OCI-LY1 (cell line): ENCODE measurements around the gene HOXD9.
A peak's percentile ranks its signal among the peaks of the same experiment; 100 is the strongest.

Source experiments
- H2AFZ ChIP-seq: fragments of 200-600 bp; sonication (generic), shearing (Covaris generic); 2 replicates; pipeline ENCODE4 v1.6.0; 2014; ENCODE audit warnings: antibody characterized with exemption, mild to moderate bottlenecking, low read length
- H3F3A ChIP-seq: fragments of 200-600 bp; sonication (generic), shearing (Covaris generic); 2 replicates; pipeline ENCODE4 v1.6.0; 2014; ENCODE audit warnings: mild to moderate bottlenecking, antibody characterized with exemption, low read length, moderate library complexity; ENCODE audit not compliant: insufficient read depth
- H3K27ac ChIP-seq: fragments of 200-600 bp; sonication (generic); 2 replicates; pipeline ENCODE4 v1.5.1; 2014; ENCODE audit warnings: low read length, mixed run types, mild to moderate bottlenecking, low read depth; ENCODE audit not compliant: poor library complexity, severe bottlenecking
- H3K27me3 ChIP-seq: fragments of 200-600 bp; sonication (generic); 2 replicates; pipeline ENCODE4 v1.6.0; 2014; ENCODE audit warnings: antibody characterized with exemption, mild to moderate bottlenecking, low read length, moderate library complexity; ENCODE audit not compliant: insufficient read depth
- H3K36me3 ChIP-seq: fragments of 200-600 bp; sonication (generic); 2 replicates; pipeline ENCODE4 v1.6.1; 2014; ENCODE audit warnings: mild to moderate bottlenecking, antibody characterized with exemption, low read length, moderate library complexity, mixed read lengths; ENCODE audit not compliant: insufficient read depth
- H3K4me1 ChIP-seq: fragments of 200-600 bp; sonication (generic); 2 replicates; pipeline ENCODE4 v1.5.1; 2014; ENCODE audit warnings: mild to moderate bottlenecking, low read length, moderate library complexity; ENCODE audit not compliant: insufficient read depth, severe bottlenecking
- H3K4me2 ChIP-seq: fragments of 200-600 bp; sonication (generic), shearing (Covaris generic); 2 replicates; pipeline ENCODE4 v1.6.1; 2014; ENCODE audit warnings: low read length
- H3K4me3 ChIP-seq: fragments of 200-600 bp; sonication (generic); 2 replicates; pipeline ENCODE4 v1.5.1; 2014; ENCODE audit warnings: low read length, low read depth, mild to moderate bottlenecking, mixed read lengths; ENCODE audit not compliant: poor library complexity, severe bottlenecking
- H3K79me2 ChIP-seq: fragments of 200-600 bp; shearing (Covaris generic); 2 replicates; pipeline ENCODE4 v1.6.1; 2016; ENCODE audit warnings: mixed run types, low read length, mixed read lengths; ENCODE audit not compliant: insufficient read depth
- H3K9ac ChIP-seq: fragments of 200-600 bp; sonication (generic), shearing (Covaris generic); 2 replicates; pipeline ENCODE4 v1.6.1; 2014; ENCODE audit warnings: mild to moderate bottlenecking, low read length, mixed read lengths
- H3K9me2 ChIP-seq: fragments of 200-600 bp; sonication (generic), shearing (Covaris generic); 2 replicates; pipeline ENCODE4 v1.6.1; 2014; ENCODE audit warnings: low read depth, mild to moderate bottlenecking, low read length, mixed read lengths
- H3K9me3 ChIP-seq: fragments of 200-600 bp; shearing (Covaris generic); 2 replicates; pipeline ENCODE4 v1.6.1; 2014; ENCODE audit warnings: low read length, mixed read lengths
- H4K20me1 ChIP-seq: fragments of 200-600 bp; sonication (generic), shearing (Covaris generic); 2 replicates; pipeline ENCODE4 v1.6.0; 2016; ENCODE audit warnings: mild to moderate bottlenecking, low read length; ENCODE audit not compliant: insufficient read depth
- EZH2 ChIP-seq: fragments of 200-600 bp; sonication (generic), shearing (Covaris generic); IDR thresholded peaks from 2 replicates; pipeline ENCODE4 v1.8.0; 2017; ENCODE audit warnings: borderline replicate concordance, mixed run types, mild to moderate bottlenecking, antibody characterized with exemption, low read length, moderate library complexity, mixed read lengths
- TF ChIP-seq, protein P1 (sequence below): fragments of 200-600 bp; sonication (generic), shearing (Covaris generic); IDR thresholded peaks from 2 replicates; pipeline ENCODE4 v1.5.1; 2017; ENCODE audit warnings: mild to moderate bottlenecking, antibody characterized with exemption, low read length, moderate library complexity, mixed read lengths

The HOXD9 gene

DNA sequence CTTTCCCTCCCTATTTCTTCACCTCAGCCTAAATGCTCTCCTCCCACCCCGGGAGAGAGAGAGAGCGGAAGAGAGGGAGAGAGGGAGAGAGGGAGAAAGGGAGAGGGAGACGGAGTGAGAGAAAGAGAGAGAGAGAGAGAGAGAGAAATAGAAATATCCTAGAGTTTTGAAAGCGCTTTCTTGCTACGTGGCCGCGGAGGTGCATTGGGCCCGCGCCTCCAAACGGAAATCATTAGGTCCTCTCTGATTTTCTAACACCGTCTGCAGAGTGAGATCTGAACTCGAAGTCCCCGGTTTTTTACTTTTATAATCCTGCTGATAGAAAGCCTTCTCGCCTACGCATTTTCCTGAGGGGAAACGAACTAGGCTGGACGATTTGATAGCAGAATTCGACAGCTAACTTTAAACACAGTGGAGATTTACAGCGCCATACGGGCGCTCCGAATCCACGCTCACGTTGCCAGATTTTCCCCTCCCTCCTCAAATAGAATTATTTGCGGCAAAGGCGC, 37.9 kb upstream of the HOXD9 start:
- Histone ChIP-seq H3K9me3 (no peaks in the 10 kb centered on the region), H3K4me3 (no peak overlapping the region), H3K9me2 (no peaks in the 10 kb centered on the region), H3K27me3 (peaks cover 6% of the 10 kb centered on the region; the same call in 1 of the 2 replicates), H3K79me2 (no peaks in the 10 kb centered on the region), H3K9ac (no peak overlapping the region), H3K27ac (no peak overlapping the region), H4K20me1 (no peaks in the 10 kb centered on the region), H3K36me3 (no peaks in the 10 kb centered on the region), H3K4me2 (no peak overlapping the region), H3F3A (no peaks in the 10 kb centered on the region), H3K4me1 (no peaks in the 10 kb centered on the region), H2AFZ (no peak overlapping the region)
- TF ChIP-seq, protein P1, sequence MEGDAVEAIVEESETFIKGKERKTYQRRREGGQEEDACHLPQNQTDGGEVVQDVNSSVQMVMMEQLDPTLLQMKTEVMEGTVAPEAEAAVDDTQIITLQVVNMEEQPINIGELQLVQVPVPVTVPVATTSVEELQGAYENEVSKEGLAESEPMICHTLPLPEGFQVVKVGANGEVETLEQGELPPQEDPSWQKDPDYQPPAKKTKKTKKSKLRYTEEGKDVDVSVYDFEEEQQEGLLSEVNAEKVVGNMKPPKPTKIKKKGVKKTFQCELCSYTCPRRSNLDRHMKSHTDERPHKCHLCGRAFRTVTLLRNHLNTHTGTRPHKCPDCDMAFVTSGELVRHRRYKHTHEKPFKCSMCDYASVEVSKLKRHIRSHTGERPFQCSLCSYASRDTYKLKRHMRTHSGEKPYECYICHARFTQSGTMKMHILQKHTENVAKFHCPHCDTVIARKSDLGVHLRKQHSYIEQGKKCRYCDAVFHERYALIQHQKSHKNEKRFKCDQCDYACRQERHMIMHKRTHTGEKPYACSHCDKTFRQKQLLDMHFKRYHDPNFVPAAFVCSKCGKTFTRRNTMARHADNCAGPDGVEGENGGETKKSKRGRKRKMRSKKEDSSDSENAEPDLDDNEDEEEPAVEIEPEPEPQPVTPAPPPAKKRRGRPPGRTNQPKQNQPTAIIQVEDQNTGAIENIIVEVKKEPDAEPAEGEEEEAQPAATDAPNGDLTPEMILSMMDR, result no peak
- TF ChIP-seq EZH2, result no peak

DNA sequence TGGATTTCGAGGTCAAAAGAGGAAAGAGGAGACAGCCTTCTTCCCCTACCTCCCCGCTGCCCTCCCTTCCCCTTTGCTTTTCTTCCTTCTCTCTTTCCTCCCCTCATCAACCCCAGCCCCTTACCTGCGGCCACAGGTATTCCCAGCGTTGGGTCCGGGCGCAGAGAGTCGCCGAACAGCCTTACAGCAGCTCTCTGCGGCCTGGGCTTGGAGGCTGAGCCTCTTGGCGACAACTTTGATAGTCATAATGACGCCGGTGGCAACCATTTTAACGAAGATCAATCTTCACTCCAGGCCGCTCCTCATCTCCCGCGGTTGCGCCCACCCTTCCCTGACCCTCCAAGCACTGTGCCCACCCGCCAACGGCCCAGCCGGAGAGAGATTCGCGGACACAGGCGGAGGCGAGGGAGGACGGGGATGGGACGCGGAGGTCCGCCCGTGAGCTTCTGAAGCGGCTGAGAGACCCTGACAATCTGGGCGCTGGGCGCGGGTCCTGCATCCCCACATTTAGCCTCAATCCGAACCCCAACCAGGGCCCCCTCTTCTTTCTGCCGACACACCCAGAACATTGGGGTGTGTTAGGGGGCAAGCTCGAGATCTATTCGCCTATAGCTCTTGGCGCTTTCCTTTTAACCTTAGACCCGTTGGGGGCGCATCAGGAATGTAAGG, 37.3 kb upstream of the HOXD9 start:
- TF ChIP-seq, protein P1, result no peak
- no peak for TF ChIP-seq EZH2
- Histone ChIP-seq H3K79me2 (no peaks in the 10 kb centered on the region), H4K20me1 (no peaks in the 10 kb centered on the region), H3K9me2 (no peaks in the 10 kb centered on the region), H3K9me3 (no peaks in the 10 kb centered on the region), H3K4me2 (no peak overlapping the region), H3K9ac (no peak overlapping the region), H3K27ac (no peak overlapping the region), H3K4me3 (no peak overlapping the region), H3K36me3 (no peaks in the 10 kb centered on the region), H2AFZ (no peak overlapping the region), H3K27me3 (peaks cover 6% of the 10 kb centered on the region; the same call in 1 of the 2 replicates), H3K4me1 (no peaks in the 10 kb centered on the region), H3F3A (no peaks in the 10 kb centered on the region)

DNA sequence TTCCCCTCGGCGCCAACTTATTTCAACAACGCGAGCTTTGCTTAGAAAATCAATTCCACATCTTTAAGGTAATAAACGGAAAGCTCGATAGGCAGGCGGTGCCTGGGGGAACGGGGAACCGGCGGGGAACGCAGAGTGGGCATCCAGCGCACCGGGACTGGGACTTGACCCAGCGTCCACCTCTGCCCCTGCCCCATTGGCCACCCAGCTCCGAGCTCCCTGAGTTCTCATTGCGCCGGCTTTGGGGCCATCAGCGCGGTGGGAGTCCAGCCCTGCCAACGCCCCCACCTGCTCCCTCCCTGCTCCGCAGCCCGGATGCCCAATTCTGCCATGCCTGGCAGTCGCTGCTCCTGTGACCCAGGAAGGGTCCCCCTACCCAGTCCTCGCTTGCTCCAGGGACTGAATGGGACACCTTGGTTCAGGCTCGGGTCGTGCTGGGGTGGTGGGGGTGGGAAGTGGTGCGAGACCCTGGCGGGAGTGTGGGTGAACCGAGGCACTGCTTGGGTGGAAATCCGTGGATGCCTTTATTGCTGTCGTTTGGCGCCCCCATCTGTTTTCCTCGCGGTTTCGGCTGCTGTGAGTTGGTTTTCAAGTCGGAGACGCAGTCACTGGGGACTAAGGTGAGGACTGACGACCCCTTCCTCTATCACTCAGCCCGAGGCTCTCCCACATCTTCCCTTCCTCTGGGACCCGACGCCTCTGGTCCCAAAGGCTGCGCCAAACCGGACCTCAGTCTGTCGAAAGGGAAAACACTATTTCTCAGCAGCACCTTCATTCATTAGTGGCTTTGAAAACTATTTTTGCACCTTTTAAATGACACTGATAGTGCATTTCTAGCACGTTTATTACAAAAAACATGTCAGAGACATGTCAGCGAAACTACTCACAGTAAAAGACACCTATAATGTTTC, 36.4 kb upstream of the HOXD9 start:
- no peak for TF ChIP-seq EZH2
- TF ChIP-seq, protein P1, result peak; percentile 61; the same call in 1 of the 2 replicates
- H2AFZ ChIP-seq, result no peak overlapping the region
- H3K9me3 ChIP-seq, result no peaks in the 10 kb centered on the region
- H3K79me2 ChIP-seq, result no peaks in the 10 kb centered on the region
- no peak overlapping the region for H3K9ac ChIP-seq
- H3K36me3 ChIP-seq, result no peaks in the 10 kb centered on the region
- no peak overlapping the region for H3K4me3 ChIP-seq
- H3K4me1 ChIP-seq, result no peaks in the 10 kb centered on the region
- peaks cover 6% of the 10 kb centered on the region; the same call in 1 of the 2 replicates for H3K27me3 ChIP-seq
- no peak overlapping the region for H3K4me2 ChIP-seq
- H3F3A ChIP-seq, result no peaks in the 10 kb centered on the region
- H3K9me2 ChIP-seq, result no peaks in the 10 kb centered on the region
- H3K27ac ChIP-seq, result no peak overlapping the region
- H4K20me1 ChIP-seq, result no peaks in the 10 kb centered on the region
